Mesenteric fat pad (tissue), 1 donor: Measurements from ENCODE around the gene CHD3. TPM values are rescaled to one million over a fixed set of nuclear protein-coding genes. Genes with fewer than 3 reads are reported as not detected.

Experiments used
- DNase-seq: peaks from one replicate; pipeline ENCODE4 v3.0.0-alpha.2; 2020; ENCODE audit warnings: low spot score
- total RNA-seq: library from RNA; stranded (reverse); fragmentation: NEBNext Ultra II Directional; extraction: Animal tissue kit (Norgen Biotek cat#: 25700); gene quantifications from one replicate; pipeline ENCODE4 v1.2.1, GENCODE V29; 2021
- donor health status: DM: yes; HTN: yes; CAD: no.

Gene CHD3
- total RNA-seq, 1 donor from 2014 or later: 40.9 TPM

DNA sequence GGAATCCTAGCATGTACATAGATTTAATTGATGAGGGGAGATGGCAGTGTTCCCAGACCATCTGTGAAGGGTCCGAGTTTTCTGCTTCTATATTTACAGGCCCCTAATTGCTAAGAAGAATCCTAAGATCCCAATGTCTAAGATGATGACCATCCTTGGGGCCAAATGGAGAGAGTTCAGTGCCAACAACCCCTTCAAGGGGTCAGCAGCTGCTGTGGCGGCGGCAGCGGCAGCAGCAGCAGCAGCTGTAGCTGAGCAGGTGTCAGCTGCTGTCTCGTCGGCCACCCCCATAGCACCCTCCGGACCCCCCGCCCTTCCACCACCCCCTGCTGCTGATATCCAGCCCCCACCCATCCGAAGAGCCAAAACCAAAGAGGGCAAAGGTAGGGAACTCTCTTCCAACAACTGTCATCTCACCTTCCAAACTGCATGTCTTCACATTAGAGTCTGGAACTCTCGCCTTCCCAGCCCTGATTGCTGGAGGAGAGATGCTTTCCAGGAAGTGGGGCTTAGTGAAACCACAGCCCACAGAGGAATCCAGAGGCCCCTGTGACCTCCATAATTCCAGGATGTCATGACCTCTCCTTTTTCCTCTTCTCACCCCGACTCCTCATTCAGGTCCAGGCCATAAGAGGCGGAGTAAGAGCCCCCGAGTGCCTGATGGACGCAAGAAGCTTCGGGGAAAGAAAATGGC lies 4.7 kb downstream of the CHD3 start:
- DNase-seq: no peak

DNA sequence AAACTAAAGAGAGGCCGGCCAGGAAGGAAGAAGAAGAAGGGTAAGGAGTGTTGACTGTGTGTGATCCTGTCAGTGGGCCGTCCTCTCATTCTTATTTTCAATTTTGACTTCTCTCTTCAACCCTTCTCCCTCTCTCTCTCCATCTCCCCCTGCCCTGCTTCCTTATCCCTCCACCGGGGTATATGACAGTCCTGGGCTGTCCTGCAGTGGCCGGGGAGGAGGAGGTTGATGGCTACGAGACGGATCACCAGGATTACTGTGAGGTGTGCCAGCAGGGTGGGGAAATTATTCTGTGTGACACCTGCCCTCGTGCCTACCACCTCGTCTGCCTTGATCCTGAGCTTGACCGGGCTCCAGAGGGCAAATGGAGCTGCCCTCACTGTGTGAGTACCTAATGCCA lies 5.6 kb downstream of the CHD3 start:
- no peak for DNase-seq

DNA sequence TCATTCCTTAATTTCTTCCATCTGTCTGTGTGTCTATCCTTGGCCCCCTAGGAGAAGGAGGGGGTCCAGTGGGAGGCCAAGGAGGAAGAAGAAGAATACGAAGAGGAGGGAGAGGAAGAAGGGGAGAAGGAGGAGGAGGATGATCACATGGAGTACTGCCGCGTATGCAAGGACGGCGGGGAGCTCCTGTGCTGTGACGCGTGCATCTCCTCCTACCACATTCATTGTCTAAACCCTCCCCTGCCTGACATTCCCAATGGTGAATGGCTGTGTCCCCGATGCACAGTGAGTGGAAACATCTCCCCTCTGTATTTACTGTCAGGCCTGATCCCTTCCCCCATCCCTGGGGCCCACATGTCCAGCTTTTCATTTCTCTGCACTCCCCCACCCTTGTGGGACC lies 6.3 kb downstream of the CHD3 start:
- DNase-seq: no peak

DNA sequence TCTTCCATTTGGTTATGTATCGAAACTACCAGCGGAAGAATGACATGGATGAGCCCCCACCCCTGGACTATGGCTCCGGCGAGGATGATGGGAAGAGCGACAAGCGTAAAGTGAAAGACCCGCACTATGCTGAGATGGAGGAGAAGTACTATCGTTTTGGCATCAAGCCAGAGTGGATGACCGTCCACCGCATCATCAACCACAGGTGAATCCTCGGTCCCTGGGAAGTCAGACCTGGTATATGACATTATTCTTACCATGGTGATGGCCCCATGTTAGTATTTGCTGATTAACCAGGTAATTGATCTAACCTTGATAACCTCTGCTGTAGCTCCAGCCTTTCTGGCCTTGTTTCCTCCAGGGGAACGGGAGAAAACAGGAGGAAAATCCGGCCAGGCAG lies 8.5 kb downstream of the CHD3 start:
- no peak for DNase-seq

DNA sequence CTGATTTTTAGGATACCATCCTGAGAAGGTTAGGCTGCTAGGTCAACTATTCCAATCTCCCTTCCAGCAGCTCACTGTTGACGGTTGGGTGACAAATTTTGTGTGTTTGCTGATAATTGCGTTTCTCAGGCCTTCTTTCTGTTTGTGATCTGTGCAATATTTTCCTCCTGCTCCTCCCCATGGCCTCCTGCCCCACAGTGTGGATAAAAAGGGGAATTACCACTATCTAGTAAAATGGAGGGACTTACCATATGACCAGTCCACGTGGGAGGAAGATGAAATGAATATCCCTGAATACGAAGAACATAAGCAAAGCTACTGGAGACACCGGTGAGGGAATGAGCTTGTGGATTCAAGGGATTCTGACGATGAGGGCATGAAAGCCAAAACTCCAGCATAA lies 9.2 kb downstream of the CHD3 start:
- DNase-seq: no peak

DNA sequence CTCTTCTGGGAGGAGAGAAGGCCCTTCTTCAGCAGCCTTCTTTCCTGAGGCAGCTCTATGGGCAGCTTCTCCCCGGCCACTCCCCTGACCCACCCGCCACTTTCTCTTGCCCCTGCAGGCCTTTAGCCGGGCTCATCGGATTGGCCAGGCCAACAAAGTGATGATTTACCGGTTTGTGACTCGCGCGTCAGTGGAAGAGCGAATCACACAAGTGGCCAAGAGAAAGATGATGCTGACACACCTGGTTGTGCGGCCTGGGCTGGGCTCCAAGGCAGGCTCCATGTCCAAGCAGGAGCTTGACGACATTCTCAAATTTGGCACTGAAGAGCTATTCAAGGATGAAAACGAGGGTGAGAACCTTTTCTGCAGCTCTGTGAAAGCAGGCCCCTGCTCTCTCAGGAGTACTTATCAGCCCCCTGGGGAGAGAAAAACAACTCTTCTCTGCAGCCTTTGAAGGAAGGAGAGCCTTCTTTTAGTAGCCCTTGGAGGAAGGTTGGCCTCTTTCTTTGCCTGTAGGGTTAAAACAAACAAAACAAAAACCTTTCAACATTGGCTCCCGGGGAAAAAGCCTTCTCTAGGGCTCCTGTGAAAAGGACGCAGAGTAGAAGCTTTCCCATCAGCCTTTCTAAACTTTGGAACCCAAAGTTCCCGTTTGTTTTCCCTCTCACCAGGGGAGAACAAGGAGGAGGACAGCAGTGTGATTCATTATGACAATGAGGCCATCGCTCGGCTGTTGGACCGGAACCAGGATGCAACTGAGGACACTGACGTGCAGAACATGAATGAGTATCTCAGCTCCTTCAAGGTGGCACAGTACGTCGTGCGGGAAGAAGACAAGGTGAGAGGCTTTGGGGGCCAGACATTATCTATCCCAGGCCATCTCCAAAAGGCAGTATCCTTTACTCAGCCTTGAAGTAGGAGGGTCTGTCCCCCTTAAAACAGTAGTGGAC lies 14.8 kb downstream of the CHD3 start:
- no peak for DNase-seq

DNA sequence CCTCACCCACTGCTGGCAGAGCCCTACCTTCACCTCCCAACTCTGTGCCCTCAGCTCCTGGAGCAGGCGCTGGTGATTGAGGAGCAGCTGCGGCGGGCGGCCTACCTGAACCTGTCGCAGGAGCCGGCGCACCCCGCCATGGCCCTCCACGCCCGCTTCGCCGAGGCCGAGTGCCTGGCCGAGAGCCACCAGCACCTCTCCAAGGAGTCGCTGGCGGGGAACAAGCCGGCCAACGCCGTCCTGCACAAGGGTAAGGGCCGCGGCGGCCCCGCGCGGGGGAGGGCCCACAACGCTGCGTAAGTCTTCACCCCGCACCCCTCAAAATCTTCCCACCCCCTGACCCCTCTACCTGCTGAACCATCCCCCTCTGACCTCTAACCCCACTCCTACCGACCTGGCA lies 20.5 kb downstream of the CHD3 start:
- DNase-seq: no peak

DNA sequence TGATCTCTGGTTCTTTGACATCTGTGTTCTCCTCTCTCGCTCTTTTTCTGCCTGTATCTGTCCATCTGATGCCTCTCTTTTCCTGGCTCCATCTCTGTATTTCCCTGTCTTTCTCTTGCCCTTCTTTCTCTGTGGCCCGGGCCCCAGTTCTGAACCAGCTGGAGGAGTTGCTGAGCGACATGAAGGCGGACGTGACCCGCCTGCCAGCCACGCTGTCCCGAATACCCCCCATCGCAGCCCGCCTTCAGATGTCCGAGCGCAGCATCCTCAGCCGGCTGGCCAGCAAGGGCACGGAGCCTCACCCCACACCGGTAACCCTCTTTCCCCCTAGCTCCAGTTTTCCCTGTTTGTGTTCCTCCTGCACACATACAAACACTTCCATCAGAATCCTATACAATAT lies 21.7 kb downstream of the CHD3 start:
- no peak for DNase-seq

DNA sequence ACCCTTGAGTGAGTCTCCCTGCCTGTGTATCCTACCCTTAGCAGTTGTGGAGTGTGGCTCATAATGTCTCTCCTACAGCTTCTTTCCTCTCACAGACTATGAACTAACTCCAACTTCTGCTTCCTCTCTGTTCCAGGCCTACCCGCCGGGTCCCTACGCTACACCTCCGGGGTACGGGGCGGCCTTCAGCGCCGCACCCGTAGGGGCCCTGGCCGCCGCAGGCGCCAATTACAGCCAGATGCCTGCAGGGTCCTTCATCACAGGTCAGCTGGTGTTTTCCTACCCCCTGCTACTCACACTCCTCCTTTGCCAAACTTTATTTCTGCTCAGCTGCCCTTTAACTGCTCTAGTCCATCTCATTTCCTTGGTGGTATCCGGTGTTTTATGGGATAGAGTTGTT lies 22.1 kb downstream of the CHD3 start:
- no peak for DNase-seq

DNA sequence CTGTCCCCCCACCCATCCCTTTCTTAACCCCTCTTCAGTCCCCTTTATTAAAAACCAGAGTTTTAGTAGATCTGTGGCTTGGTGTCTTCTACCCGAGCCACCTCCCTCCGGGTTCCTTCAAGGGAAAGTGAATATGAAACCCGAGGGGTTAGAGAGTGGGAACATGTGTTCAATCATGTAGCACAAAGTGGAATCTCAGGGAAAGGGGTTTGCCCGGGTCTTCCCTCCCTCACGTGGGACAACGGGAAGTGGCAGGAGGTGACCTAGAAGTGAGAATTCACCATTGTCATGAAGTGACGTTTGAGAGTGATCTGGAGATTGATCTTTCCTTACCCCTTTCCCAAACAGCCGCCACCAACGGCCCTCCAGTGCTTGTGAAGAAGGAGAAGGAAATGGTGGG lies 22.5 kb downstream of the CHD3 start:
- no peak for DNase-seq

DNA sequence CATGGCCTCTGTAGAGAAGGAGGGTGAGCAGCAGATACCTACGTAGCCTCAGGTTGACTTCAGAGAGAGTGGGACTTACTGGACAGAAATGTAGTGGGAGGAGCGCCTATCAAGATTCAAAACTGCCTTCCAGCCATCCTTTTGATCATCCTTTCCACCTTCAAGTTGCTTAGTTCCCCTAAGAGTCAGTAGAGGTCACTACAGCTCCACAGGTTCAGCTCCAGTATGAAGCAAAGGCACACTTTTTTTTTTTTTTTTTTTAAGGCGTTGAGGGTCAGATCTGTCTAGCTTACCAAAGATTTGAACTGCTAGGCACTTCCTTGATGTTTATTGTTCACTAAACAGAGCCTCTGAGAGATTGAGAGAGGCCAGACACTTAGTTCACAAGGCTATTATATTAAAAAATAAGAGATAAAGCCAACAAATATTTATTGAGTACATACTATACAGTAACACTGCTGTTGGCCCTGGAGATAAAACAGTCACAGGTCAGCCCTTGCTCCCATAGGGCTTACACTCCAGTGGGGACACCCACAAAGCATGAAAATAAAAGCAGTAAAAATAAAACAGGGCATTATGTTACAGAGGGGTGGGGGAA lies 24.4 kb downstream of the CHD3 start:
- no peak for DNase-seq

DNA sequence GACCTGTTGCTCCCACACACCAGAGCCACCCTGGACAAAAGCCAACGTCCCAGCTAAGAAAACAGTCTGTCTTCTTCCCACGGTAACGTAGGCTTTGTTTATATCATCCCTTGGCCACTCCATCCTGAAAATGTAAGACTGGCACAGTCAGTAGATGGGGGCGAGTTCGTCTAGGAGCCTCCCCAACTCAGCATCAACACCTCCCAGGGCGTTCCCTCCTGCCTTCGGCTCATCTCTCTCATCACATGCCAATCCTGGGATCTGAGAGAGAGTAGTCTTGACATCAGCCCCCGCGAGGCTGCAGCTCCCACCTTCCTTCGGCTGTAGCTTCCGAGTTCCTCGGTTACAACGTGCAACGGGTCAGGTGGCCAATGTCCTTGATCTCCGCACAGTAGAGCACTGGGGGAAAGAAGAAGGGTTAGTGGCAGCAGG lies 26.6 kb downstream of the CHD3 start:
- no peak for DNase-seq

DNA sequence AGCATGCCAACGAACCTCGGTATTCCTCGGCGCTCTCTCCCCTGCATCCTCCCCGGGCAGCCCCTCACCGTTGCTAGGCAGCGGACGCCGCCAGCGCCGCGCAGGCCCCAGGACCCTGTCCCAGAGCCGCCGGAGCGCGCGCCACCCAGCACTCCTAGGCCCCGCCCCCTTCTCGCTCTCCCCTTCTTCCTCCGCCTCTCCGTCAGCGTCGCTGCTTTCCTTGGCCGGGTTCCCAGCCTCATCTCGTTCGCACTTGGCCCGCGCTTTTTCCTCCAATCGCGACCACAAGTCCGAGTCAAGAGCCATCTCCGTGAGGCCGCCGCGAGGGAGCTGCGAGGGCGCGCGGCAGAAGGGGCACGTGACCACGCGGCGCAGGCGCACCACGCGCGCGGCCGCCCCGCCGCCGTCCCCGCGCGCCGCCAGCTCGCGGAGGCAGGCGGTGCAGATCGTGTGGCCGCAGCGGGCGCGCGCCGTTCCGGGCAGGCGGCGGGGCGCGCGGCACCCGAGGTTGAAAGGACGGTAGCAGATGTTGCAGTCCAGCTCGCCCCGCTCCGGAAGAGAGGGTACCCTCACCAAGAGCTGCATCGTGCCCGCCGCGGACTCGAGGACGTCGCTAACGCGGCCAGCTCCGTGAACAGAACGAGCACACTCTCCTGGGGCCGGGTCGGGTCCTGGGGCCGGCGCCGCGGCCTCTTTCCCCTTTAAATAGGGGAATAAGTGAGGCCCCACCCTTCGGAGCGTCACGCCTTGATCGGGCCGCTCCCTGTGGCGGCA lies 27.2 kb downstream of the CHD3 start, which contains the start of gene RNF227:
Gene RNF227, minus strand, starts transcription at position 679 of the 774 bp plus-strand sequence. Its CDS starts 94 bp downstream, at position 585.
- DNase-seq: peak; percentile 97

DNA sequence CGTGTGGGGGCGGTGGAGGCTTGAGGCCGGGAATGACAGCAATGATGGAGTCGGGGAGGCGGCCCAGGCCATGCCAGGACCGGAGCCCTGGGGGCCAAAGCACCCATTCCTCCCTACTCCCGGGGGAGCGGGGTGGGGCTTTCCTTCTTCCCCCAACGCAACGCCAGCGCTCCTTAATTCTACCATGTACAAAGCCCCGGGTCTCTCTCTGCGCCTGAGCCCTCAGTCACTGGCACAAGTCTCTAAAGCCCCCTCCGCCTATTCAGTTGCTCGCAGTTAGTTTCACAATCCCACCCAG lies 27.7 kb downstream of the CHD3 start:
- DNase-seq: no peak

DNA sequence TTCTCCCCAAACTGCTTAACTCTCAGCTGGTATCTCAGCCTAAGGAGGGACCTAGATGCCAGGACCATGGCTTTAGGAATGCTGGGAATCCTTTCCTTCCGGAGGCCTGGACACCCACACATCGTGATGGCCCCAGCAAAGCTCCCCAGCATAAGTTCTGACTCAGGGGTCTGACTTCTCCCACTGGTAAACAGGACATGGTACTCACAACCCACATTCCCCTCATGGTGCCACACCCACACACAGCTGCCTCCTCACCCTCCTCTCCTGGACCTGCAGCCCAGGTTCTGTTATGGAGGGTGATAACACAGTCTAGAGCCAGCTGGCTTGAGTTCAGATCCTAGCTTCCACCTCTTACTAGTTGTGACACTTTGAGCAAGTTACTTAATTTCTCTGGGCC lies 28.2 kb downstream of the CHD3 start:
- DNase-seq: no peak

DNA sequence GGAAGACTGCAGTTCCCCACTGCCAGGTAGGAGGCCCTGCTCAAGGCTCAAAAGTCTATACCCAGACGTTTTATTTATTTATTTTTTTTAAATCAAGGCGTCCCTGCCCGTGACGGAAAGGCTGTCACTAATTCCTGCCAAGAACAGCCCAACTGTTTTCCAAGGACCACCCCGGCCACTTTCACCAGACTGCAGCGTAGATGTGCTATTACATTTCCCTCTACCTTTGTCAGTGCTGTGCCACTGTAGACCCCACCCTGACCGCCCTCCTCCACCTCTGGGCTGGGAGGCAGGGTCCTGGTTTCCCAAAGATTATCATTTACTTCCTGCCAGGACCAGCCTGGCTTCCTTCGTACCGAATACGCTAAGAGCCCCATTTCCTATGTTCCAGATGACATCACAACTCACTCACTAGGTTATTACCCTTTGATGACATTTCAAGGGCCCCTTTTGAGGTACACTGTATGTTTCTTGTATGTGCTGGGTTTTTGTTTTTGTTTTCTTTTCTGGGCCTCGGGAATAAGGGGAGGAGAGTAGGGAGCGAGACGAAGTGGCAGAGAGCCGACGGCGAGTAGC lies 33.8 kb downstream of the CHD3 start:
- no peak for DNase-seq

DNA sequence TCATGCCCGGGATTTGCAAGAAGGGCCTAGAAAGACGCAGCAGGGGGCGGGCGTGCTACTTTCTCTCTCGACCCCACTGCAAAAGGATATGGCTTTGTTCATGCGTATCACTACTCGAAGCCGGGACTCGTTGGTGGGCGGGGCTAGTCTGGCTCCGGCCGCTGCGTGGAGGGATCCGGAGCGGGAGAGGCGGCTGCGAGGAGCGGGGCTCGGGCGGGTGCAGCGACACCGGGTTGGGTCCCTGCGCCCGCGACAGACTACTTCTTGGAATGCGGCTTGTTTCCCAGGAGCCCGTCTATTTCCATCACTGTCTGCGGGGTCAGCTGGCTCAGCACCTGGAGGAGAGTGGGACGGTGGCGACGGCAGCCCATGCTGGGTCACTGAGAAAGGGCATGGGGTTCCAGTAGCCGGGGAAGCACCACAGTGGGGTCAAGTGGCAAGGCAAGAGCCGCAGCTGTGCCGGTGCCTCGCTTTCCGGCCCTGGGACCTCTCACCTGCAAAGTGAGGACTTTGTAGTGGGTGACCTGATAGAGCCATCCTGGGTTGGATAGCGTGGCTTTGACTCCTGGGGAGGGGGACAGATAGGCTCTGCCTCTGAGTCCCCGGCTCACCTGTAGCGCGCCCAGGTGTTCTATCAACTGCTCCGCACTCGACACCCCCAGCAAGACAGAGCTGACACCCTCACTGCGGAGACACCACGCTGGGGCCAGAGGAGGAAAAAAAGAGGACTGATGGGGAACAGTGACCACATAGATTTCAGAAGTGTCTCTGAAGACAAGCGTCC lies 34.4 kb downstream of the CHD3 start:
- no peak for DNase-seq

DNA sequence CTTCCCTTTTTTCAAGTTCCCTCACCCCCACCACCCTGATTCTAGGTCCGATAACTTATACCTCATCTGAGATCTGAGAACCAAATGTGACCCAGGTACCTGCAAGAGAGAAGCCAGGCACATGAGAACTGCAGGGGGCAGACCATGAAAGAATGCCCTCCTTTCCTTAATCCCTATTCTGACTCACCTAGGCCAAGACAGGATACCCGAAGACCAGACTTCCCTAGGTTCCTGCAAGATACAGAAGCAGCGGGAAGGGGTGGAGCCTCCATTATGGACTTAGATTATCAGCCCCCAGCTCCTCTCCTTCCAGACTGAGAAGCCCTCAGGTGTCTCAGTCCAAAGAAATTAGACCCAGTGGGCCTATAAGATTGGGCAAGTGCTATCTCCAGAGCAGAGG lies 39.0 kb downstream of the CHD3 start:
- DNase-seq: no peak

DNA sequence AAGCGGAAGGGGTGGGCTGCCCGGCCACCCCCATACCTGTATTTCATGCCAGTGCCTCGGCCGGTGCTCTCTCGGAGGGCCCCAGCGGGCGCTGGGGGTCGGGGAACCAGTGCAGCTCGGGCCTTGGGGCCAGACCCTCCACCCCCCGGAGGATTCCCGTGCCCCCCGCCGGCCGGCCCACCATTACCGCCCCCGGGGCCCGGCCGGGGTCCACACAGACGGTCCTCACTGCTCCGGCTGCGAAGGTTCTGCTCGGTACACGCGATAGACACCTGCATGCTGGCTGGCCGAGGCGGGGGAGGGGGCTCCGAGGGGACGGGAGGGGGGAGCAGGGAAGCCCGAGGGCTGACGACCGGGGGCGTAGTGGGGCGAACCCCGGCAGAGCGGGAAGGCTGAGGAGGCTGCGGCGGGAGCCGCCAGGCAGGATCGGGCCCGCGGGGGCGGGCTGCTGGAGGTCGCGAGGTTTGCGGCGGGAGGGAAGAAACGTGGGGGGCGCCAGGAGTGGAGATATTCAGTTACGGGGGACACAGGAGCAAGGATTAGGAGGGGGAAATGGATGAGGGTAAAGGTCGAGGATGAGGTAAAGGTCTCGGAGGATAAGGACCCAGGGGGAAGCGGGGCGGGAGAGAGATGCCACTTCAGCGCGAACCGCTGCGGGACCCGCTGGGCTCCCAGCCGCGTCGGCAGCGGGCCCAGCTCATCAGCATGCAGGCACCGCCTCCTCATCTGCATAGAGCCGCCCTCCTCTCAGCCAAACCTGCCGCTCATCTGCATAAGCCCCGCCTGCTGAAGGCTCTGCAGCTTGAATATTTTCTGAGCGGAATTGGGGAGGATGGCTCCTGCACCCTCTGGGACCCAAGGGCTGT lies 40.8 kb downstream of the CHD3 start, which contains the start of gene KCNAB3:
Gene KCNAB3, minus strand, starts transcription at position 699 of the 866 bp plus-strand sequence. Its CDS starts 421 bp downstream, at position 278.
- peak; percentile 87 for DNase-seq
